ENCODE results near the gene LRRC8E. TPM values are rescaled to one million over a fixed set of nuclear protein-coding genes. Genes with fewer than 3 reads are reported as not detected.
A peak's percentile ranks its signal among the peaks of the same experiment; 100 is the strongest.

The LRRC8E gene
- total and polyA plus RNA-seq, 2 of the 8 experiments (the other 6 are each of a cell fraction or from before 2014, with no cell fraction given), result 2.7 to 2.9 TPM

DNA sequence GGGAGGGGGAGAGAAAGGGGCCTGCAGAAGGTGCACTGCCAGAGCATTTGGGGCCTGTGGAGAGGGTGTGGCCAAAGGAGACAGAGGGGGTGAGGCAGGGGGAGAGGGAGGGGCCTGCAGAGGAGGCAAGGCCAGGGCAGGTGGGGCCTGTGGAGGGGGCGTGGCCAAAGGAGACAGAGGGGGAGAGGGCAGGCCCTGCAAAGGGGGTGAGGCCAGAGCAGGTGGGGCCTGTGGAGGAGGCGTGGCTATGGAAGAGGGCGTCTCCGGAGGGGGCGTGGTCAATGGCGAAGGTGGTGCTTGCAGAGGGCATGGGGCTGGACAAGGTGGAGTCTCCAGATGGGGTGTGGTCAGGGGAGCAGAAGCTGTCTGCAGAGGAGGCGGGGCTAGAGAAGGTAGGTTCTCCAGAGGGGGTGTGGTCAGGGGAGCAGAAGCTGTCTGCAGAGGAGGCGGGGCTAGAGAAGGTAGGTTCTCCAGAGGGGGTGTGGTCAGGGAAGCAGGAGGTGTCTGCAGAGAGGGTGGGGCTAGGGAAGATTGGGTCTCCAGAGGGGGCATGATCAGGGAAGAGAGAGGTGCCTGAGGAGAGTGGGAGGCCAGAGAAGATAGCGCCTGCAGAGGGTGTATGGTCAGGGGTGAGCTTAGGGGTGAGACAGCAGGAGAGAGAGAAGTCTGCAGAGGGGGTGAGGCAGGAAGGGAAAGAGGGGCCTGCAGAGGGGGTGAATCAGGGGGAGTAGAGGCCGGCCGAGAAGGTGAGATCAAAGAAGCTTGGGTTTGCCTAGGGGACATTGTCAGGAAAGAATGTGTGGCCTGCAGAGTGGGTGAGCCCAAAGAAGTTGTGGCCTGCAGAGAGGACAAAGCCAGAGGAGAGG is 17.5 kb upstream of the LRRC8E start:
- H3K9me3 ChIP-seq (ENCODE audit: insufficient read depth in 2 of 2, low read depth in 1 of 2, low read length in 1 of 2), result no peaks in the 10 kb centered on the region
- ChIA-PET CTCF (ENCODE audit: partially characterized antibody) (interaction anchor here (0.6 to 1.3 kb wide), 5 partner anchors 9 to 537 kb away, joined by 3 to 4 read pairs (median 4); no protein-coding TSS in a partner anchor), POLR2A (ENCODE audit: partially characterized antibody) (interaction anchor here (0.7 to 3.4 kb wide), 6 partner anchors 9 to 672 kb away, joined by 3 to 20 read pairs (median 3); no protein-coding TSS in a partner anchor)
- H2BK20ac ChIP-seq (ENCODE audit: low read length), result no peak overlapping the region
- no peak overlapping the region for H3K14ac ChIP-seq (ENCODE audit: insufficient read length)
- H2BK15ac ChIP-seq (ENCODE audit: low read length), result no peak overlapping the region
- H2AK5ac ChIP-seq (ENCODE audit: low read depth, low read length), result no peak overlapping the region
- FAIRE-seq, result peak; percentile 99
- peaks cover 16% of the 10 kb centered on the region for H3K23me2 ChIP-seq (ENCODE audit: low read depth, low read length)
- H3K23ac ChIP-seq (ENCODE audit: insufficient read length), result no peak overlapping the region
- H3K4me3 ChIP-seq (ENCODE audit: extremely low read depth in 1 of 4, insufficient read depth in 2 of 4, low read depth in 3 of 4, low read length in 4 of 4), result peak overlapping the region in 1 of 4 experiments; percentile 42; a peak in 2 of 8 replicates
- no peak overlapping the region for H2BK12ac ChIP-seq (ENCODE audit: low read depth, low read length)
- peak overlapping the region; percentile 72 for H4K8ac ChIP-seq (ENCODE audit: extremely low read depth, insufficient read depth, low read length)
- peaks cover 4% of the 10 kb centered on the region in 2 experiments for H4K20me1 ChIP-seq (replicated peaks in 1 of 2; ENCODE audit: control insufficient read depth in 1 of 2, insufficient read depth in 2 of 2, low read length in 2 of 2)
- DNase-seq (ENCODE audit: low read depth in 1 of 2, low spot score in 2 of 2), result peak; percentile 82 to 87
- peak overlapping the region; percentile 56 for H3K27ac ChIP-seq (ENCODE audit: low read depth, low read length)
- H3K18ac ChIP-seq (ENCODE audit: extremely low read depth, low read length), result peak overlapping the region; percentile 60; the same call in 1 of the 2 replicates
- H4K91ac ChIP-seq (replicated peaks; ENCODE audit: insufficient read length, low read length), result no peak overlapping the region
- H3K79me2 ChIP-seq (ENCODE audit: control insufficient read depth in 1 of 2, insufficient read depth in 2 of 2, low read length in 2 of 2), result no peaks in the 10 kb centered on the region
- no peak overlapping the region; a peak in 1 of 7 replicates for H3K9ac ChIP-seq (replicated peaks in 1 of 4; ENCODE audit: extremely low read depth in 1 of 4, low read depth in 3 of 4, low read length in 3 of 4)
- H3K4me1 ChIP-seq (replicated peaks in 1 of 4; ENCODE audit: control insufficient read depth in 3 of 4, insufficient read depth in 4 of 4, low read length in 3 of 4), result peaks cover 0 to 24% (median 16%) of the 10 kb centered on the region in 4 experiments; a peak in 5 of 7 replicates
- no peak overlapping the region for H3K4ac ChIP-seq (replicated peaks; ENCODE audit: insufficient read length, low read depth, low read length)
- 56% methylated on average over 8 of the region's 11 CpGs; no CpG with 5 or more reads in 1 of the 2 experiments for WGBS, 2 experiments (ENCODE audit: extremely low coverage in 1 of 2, insufficient coverage in 1 of 2, insufficient read length in 1 of 2, insufficient replicate concordance in 2 of 2, low coverage in 1 of 2, low lambda C conversion rate in 2 of 2, missing lambda C conversion rate in 1 of 2)
- H3K4me2 ChIP-seq (ENCODE audit: insufficient read depth in 1 of 2, low read depth in 2 of 2, low read length in 2 of 2), result peak overlapping the region; percentile 58 to 89
- no peak overlapping the region; the same call in 1 of the 2 replicates for H2BK5ac ChIP-seq (ENCODE audit: low read depth, low read length)
- H3K27me3 ChIP-seq (replicated peaks in 1 of 4; ENCODE audit: control insufficient read depth in 3 of 4, extremely low read depth in 1 of 4, insufficient read depth in 3 of 4, low read length in 3 of 4), result peaks cover 0 to 16% (median 9%) of the 10 kb centered on the region in 4 experiments; a peak in 4 of 7 replicates
- no peak overlapping the region for H4K5ac ChIP-seq (ENCODE audit: insufficient read length, low read depth, low read length)
- TF ChIP-seq SP1 (IDR thresholded peaks at IDR 0.05; ENCODE audit: low read depth, low read length) (no peak; the same call in 1 of the 2 replicates), CHD2 (IDR thresholded peaks at IDR 0.05; ENCODE audit: low read length) (no peak), CBX8 (IDR thresholded peaks at IDR 0.05; ENCODE audit: borderline replicate concordance, low read depth, low read length) (no peak)
- no peak overlapping the region for H2BK120ac ChIP-seq (replicated peaks; ENCODE audit: low read depth, low read length)
- H2AFZ ChIP-seq (ENCODE audit: low read length), result no peak overlapping the region
- no peaks in the 10 kb centered on the region; the same call in 1 of the 2 replicates for H3K79me1 ChIP-seq (ENCODE audit: low read depth, low read length)
- no peak overlapping the region for H3K56ac ChIP-seq (replicated peaks; ENCODE audit: insufficient read length, low read depth, low read length)
- H3K36me3 ChIP-seq (ENCODE audit: control insufficient read depth in 2 of 4, insufficient read depth in 4 of 4, low read length in 3 of 4), result no peaks in the 10 kb centered on the region

Measured in H1 (cell line).